ENCODE data around the gene C1QTNF9. TPM values are rescaled to one million over a fixed set of nuclear protein-coding genes. Genes with fewer than 3 reads are reported as not detected.
"Not testable (repeated sequence)": the region's sequence is repeated elsewhere in the genome, so short reads cannot be mapped to it uniquely, and the experiment has no call there.

C1QTNF9 gene
- total RNA-seq, 1 donor from 2014 or later = not detected

- intact Hi-C loops (cut with micrococcal nuclease) = not testable (repeated sequence)
These were observed 9.5 kb downstream of the C1QTNF9 start for GRCh38 chr13:24318878-24319277.

- intact Hi-C loops (cut with micrococcal nuclease) = not testable (repeated sequence)
These were observed 10.3 kb downstream of the C1QTNF9 start for GRCh38 chr13:24319641-24320040.

GRCh38 chr13:24321416-24321815 lies 12.0 kb downstream of the C1QTNF9 start:
- intact Hi-C loops (cut with micrococcal nuclease) = not testable (repeated sequence)

GRCh38 chr13:24322470-24322869 lies 13.1 kb downstream of the C1QTNF9 start:
- intact Hi-C loops (cut with micrococcal nuclease) = not testable (repeated sequence)

- intact Hi-C loops (cut with micrococcal nuclease) = no loop called here
These were observed 13.8 kb downstream of the C1QTNF9 start for GRCh38 chr13:24323036-24323738.

- intact Hi-C loops (cut with micrococcal nuclease) = no loop called here
These were observed 14.3 kb downstream of the C1QTNF9 start for GRCh38 chr13:24323739-24324075.

- intact Hi-C loops (cut with micrococcal nuclease) = not testable (repeated sequence)
These were observed 18.2 kb downstream of the C1QTNF9 start for GRCh38 chr13:24327598-24327997.

GRCh38 chr13:24328145-24328544 lies 18.8 kb downstream of the C1QTNF9 start:
- intact Hi-C loops (cut with micrococcal nuclease) = no loop called here

GRCh38 chr13:24338721-24339120 lies 29.3 kb downstream of the C1QTNF9 start:
- intact Hi-C loops (cut with micrococcal nuclease) = no loop called here

- intact Hi-C loops (cut with micrococcal nuclease) = no loop called here
These were observed 30.7 kb downstream of the C1QTNF9 start for GRCh38 chr13:24339937-24340607.

- intact Hi-C loops (cut with micrococcal nuclease) = no loop called here
These were observed 31.2 kb downstream of the C1QTNF9 start for GRCh38 chr13:24340608-24340955.

GRCh38 chr13:24341439-24341838 lies 32.1 kb downstream of the C1QTNF9 start:
- intact Hi-C loops (cut with micrococcal nuclease) = no loop called here

- intact Hi-C loops (cut with micrococcal nuclease) = no loop called here
These were observed 39.0 kb downstream of the C1QTNF9 start for GRCh38 chr13:24348385-24348784.

GRCh38 chr13:24348797-24349515 lies 39.6 kb downstream of the C1QTNF9 start:
- intact Hi-C loops (cut with micrococcal nuclease) = no loop called here

- intact Hi-C loops (cut with micrococcal nuclease) = not testable (repeated sequence)
These were observed 40.6 kb downstream of the C1QTNF9 start for GRCh38 chr13:24349778-24350664.

- intact Hi-C loops (cut with micrococcal nuclease) = no loop called here
These were observed 42.0 kb downstream of the C1QTNF9 start for GRCh38 chr13:24351423-24351822.

GRCh38 chr13:24353736-24354135 lies 44.4 kb downstream of the C1QTNF9 start:
- intact Hi-C loops (cut with micrococcal nuclease) = no loop called here

GRCh38 chr13:24355103-24355502 lies 45.7 kb downstream of the C1QTNF9 start:
- intact Hi-C loops (cut with micrococcal nuclease) = no loop called here

- intact Hi-C loops (cut with micrococcal nuclease) = no loop called here
These were observed 46.9 kb downstream of the C1QTNF9 start for GRCh38 chr13:24356270-24356669.

- intact Hi-C loops (cut with micrococcal nuclease) = no loop called here
These were observed 47.5 kb downstream of the C1QTNF9 start for GRCh38 chr13:24356837-24357236.

- intact Hi-C loops (cut with micrococcal nuclease) = no loop called here
These were observed 48.4 kb downstream of the C1QTNF9 start for GRCh38 chr13:24357756-24358155.
